Lower leg skin (tissue), 4 donors: Measurements from ENCODE around the gene TREX2. TPM values are rescaled to one million over a fixed set of nuclear protein-coding genes. Genes with fewer than 3 reads are reported as not detected.

ENCODE experiments used
- DNase-seq, 2 donors: peaks; one replicate each; pipeline ENCODE4 v3.0.0-alpha.2; 2019; ENCODE audit warnings: low spot score in 2 of 2
- H3K4me3 ChIP-seq: fragments of 200-600 bp; sonication (generic); 2 replicates; pipeline ENCODE4 v1.5.1; 2017; ENCODE audit warnings: mild to moderate bottlenecking, low read depth; ENCODE audit not compliant: poor library complexity, severe bottlenecking
- CTCF ChIP-seq, 3 donors: fragments of 450-650 bp; IDR thresholded peaks; one replicate each; pipeline ENCODE4 v1.5.1; 2016; ENCODE audit warnings: antibody characterized with exemption in 3 of 3, mild to moderate bottlenecking in 3 of 3, moderate library complexity in 2 of 3
- POLR2A ChIP-seq, 2 donors: fragments of 450-650 bp; IDR thresholded peaks; one replicate each; pipeline ENCODE4 v1.6.1; 2016 to 2017; ENCODE audit warnings: antibody characterized with exemption in 2 of 2, mild to moderate bottlenecking in 1 of 2, moderate library complexity in 1 of 2
- WGBS, 2 donors: methylation state at CpG; one replicate each; pipeline ENCODE4 v1.1.5; 2018; 5-methylcytosine and 5-hydroxymethylcytosine counted together
- intact Hi-C: fragments of 100-400 bp; cut with DNase I; formaldehyde crosslinking; loops from one replicate; pipeline ENCODE4 v1.15.0; 2023; ENCODE audit warnings: low total_unique reads
- total RNA-seq, 4 donors: library from RNA; depleted of rRNA; stranded (reverse); fragments of >200 nt; gene quantifications; one replicate each; pipeline ENCODE4 v1.1.0, GENCODE V29; 2016

Gene TREX2
- total RNA-seq, 4 donors from 2014 or later = 76.4 to 129 (median 112) TPM

- TF ChIP-seq CTCF (IDR thresholded peaks at IDR 0.05) (no peak), POLR2A (IDR thresholded peaks at IDR 0.05) (no peak)
- intact Hi-C loops = no loop called here
- no peak overlapping the region for H3K4me3 ChIP-seq
- 36 to 68% methylated on average over 3 of the region's 3 CpGs for WGBS, 2 donors
- no peak for DNase-seq
Observed at GRCh38 chrX:153435845-153436244, 10.0 kb downstream of the TREX2 start.

GRCh38 chrX:153434801-153435200 lies 11.1 kb downstream of the TREX2 start:
- TF ChIP-seq CTCF (IDR thresholded peaks at IDR 0.05) (no peak), POLR2A (IDR thresholded peaks at IDR 0.05) (no peak)
- no peak overlapping the region for H3K4me3 ChIP-seq
- no peak for DNase-seq
- intact Hi-C loops = no loop called here
- 93 to 100% methylated on average over 1 to 8 of the region's 8 CpGs for WGBS, 2 donors

GRCh38 chrX:153433781-153434285 lies 12.0 kb downstream of the TREX2 start:
- intact Hi-C loops = no loop called here
- H3K4me3 ChIP-seq = no peak overlapping the region
- WGBS, 2 donors = 89 to 94% methylated on average over 12 to 17 of the region's 17 CpGs
- no peak for DNase-seq
- TF ChIP-seq CTCF (IDR thresholded peaks at IDR 0.05) (no peak), POLR2A (IDR thresholded peaks at IDR 0.05) (no peak)

- TF ChIP-seq CTCF (IDR thresholded peaks at IDR 0.05) = no peak
- TF ChIP-seq POLR2A (IDR thresholded peaks at IDR 0.05) = no peak
- H3K4me3 ChIP-seq = no peak overlapping the region
- no peak for DNase-seq
- WGBS, 2 donors = 60 to 85% methylated on average over 1 to 9 of the region's 12 CpGs
- intact Hi-C loops = no loop called here
Observed at GRCh38 chrX:153433161-153433680, 12.6 kb downstream of the TREX2 start.

- no peak overlapping the region for H3K4me3 ChIP-seq
- WGBS, 2 donors = 91 to 93% methylated on average over 6 of the region's 6 CpGs
- no peak for DNase-seq
- TF ChIP-seq POLR2A (IDR thresholded peaks at IDR 0.05) (no peak), CTCF (IDR thresholded peaks at IDR 0.05) (no peak)
- intact Hi-C loops = no loop called here
Observed at GRCh38 chrX:153430796-153431195, 15.1 kb downstream of the TREX2 start.

GRCh38 chrX:153426204-153426603 lies 19.7 kb downstream of the TREX2 start:
- no peak overlapping the region for H3K4me3 ChIP-seq
- WGBS, 2 donors = 81 to 85% methylated on average over 3 of the region's 3 CpGs
- TF ChIP-seq POLR2A (IDR thresholded peaks at IDR 0.05) (no peak), CTCF (IDR thresholded peaks at IDR 0.05) (no peak)
- no peak for DNase-seq
- intact Hi-C loops = no loop called here
